ENCODE results near the gene YOD1.

DNA sequence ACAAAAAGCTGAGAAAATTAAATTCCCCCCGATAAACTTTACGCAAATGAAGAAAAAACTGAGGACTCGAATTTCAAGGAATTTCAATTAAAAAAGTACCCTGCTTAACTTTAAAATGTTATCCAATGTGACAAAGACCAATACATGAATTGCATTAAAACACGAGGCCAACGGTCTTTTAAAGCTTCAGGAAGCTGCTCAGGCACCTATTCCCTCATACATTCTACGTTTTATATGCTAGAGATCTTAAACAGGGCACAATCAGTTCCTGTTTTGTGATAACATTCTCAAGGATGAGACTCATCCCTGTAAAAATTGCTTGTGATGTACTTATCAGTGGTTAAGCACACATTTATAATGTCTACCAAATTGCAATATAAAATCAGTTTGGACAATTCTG lies 3.0 kb downstream of the YOD1 start:
- TF ChIP-seq, protein P1, sequence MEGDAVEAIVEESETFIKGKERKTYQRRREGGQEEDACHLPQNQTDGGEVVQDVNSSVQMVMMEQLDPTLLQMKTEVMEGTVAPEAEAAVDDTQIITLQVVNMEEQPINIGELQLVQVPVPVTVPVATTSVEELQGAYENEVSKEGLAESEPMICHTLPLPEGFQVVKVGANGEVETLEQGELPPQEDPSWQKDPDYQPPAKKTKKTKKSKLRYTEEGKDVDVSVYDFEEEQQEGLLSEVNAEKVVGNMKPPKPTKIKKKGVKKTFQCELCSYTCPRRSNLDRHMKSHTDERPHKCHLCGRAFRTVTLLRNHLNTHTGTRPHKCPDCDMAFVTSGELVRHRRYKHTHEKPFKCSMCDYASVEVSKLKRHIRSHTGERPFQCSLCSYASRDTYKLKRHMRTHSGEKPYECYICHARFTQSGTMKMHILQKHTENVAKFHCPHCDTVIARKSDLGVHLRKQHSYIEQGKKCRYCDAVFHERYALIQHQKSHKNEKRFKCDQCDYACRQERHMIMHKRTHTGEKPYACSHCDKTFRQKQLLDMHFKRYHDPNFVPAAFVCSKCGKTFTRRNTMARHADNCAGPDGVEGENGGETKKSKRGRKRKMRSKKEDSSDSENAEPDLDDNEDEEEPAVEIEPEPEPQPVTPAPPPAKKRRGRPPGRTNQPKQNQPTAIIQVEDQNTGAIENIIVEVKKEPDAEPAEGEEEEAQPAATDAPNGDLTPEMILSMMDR (IDR thresholded peaks at IDR 0.05; ENCODE audit: low read depth, low read length), result no peak
- TF ChIP-seq, protein P2, sequence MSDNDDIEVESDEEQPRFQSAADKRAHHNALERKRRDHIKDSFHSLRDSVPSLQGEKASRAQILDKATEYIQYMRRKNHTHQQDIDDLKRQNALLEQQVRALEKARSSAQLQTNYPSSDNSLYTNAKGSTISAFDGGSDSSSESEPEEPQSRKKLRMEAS (IDR thresholded peaks at IDR 0.05; ENCODE audit: low read depth, low read length), result no peak

Measured in NB4 (cell line).